Activated CD8-positive, alpha-beta T cell treated with anti-CD3 and anti-CD28 coated beads for 36 hours (primary cell): ENCODE measurements around the gene RNPEP. TPM values are rescaled to one million over a fixed set of nuclear protein-coding genes. Genes with fewer than 3 reads are reported as not detected.

Source experiments
- ATAC-seq: fragments of 200-7000 bp; cut with Tn5 transposase; one replicate; pipeline ENCODE4 v1.10.0; 2021; ENCODE audit warnings: mild to moderate bottlenecking, moderate library complexity
- CTCF ChIA-PET: fragments of 350-600 bp; sonication (Branson Sonifier 250); formaldehyde crosslinking; loops from one replicate; lab custom pipeline; 2021; ENCODE audit warnings: antibody characterized with exemption; lab: Charles Lee
- POLR2A ChIA-PET: fragments of 350-600 bp; sonication (Branson Sonifier 250); formaldehyde crosslinking; loops from one replicate; lab custom pipeline; 2021; ENCODE audit warnings: antibody characterized with exemption; lab: Charles Lee
- DNase-seq: peaks from one replicate; pipeline ENCODE4 v3.0.0-alpha.2; 2020
- H3K27ac Mint-ChIP-seq: one replicate; pipeline ENCODE4 v1.8.0; 2021; ENCODE audit warnings: mild to moderate bottlenecking, mixed read lengths
- H3K27me3 Mint-ChIP-seq: one replicate; pipeline ENCODE4 v1.8.0; 2021; ENCODE audit warnings: mixed read lengths
- H3K36me3 Mint-ChIP-seq: one replicate; pipeline ENCODE4 v1.8.0; 2021; ENCODE audit warnings: low read depth, mixed read lengths
- H3K4me1 Mint-ChIP-seq: one replicate; pipeline ENCODE4 v1.8.0; 2021; ENCODE audit warnings: low read depth, mixed read lengths
- H3K4me3 Mint-ChIP-seq: one replicate; pipeline ENCODE4 v1.8.0; 2021; ENCODE audit warnings: mild to moderate bottlenecking, moderate library complexity, mixed read lengths
- H3K9me3 Mint-ChIP-seq: one replicate; pipeline ENCODE4 v1.8.0; 2021; ENCODE audit warnings: mixed read lengths
- CTCF ChIP-seq: fragments of 200-600 bp; IDR thresholded peaks from one replicate; pipeline ENCODE4 v1.8.0; 2022; ENCODE audit warnings: antibody characterized with exemption, mild to moderate bottlenecking
- intact Hi-C: fragments of 100-400 bp; cut with micrococcal nuclease; formaldehyde crosslinking; loops from one replicate; pipeline ENCODE4 v1.10.0; 2022
- total RNA-seq, 2 experiments: library from RNA; stranded (reverse); gene quantifications; one replicate each; pipeline ENCODE4 v1.2.3, GENCODE V29; 2021

Gene RNPEP
- total RNA-seq, 2 experiments from 2014 or later, result 37.8 to 39.5 TPM

DNA sequence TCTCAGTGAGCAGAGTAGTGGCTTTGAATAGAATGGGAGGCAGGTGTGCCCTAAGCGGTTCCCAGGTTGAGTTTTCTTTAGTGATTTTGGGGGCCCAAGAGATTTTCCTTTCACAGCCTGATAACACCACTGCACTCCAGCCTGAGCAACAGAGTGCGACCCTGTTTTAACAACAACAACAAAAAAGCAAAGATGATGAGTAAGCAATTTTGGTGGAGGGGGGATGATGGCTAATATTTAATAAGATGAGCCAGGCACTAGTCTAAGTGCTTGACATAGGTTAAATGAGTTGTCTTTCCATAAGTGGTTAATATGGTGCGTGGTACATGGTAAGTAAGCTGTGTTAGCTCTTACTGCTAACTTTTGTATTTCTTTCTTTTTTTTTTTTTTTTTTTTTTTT lies 2.0 kb downstream of the RNPEP start:
- H3K27me3 Mint-ChIP-seq, result no peaks in the 10 kb centered on the region
- H3K36me3 Mint-ChIP-seq, result peaks cover 4% of the 10 kb centered on the region
- POLR2A ChIA-PET, result interaction anchor here (1.1 kb wide), 1 partner anchor 16 kb away, joined by 3 read pairs; no protein-coding TSS in a partner anchor
- H3K9me3 Mint-ChIP-seq, result no peaks in the 10 kb centered on the region
- H3K27ac Mint-ChIP-seq, result no peak overlapping the region
- H3K4me3 Mint-ChIP-seq, result peak overlapping the region; percentile 92
- intact Hi-C loops, result no loop called here
- ATAC-seq (no peak), DNase-seq (no peak)
- no peak for TF ChIP-seq CTCF
- CTCF ChIA-PET, result interaction anchor here (1.2 to 6.4 kb wide), 3 partner anchors 15 to 155 kb away, joined by 4 to 34 read pairs (median 16); no protein-coding TSS in a partner anchor
- H3K4me1 Mint-ChIP-seq, result peaks cover 22% of the 10 kb centered on the region

- Mint-ChIP-seq H3K4me1 (peaks cover 22% of the 10 kb centered on the region), H3K27me3 (no peaks in the 10 kb centered on the region), H3K4me3 (no peak overlapping the region), H3K27ac (no peak overlapping the region), H3K9me3 (no peaks in the 10 kb centered on the region), H3K36me3 (peaks cover 4% of the 10 kb centered on the region)
- DNase-seq (no peak), ATAC-seq (no peak)
- CTCF ChIA-PET, result interaction anchor here (0.6 to 6.4 kb wide), 4 partner anchors 14 to 189 kb away, joined by 3 to 34 read pairs (median 10); no protein-coding TSS in a partner anchor
- POLR2A ChIA-PET, result interaction anchor here (0.6 kb wide), 2 partner anchors 15 to 118 kb away, joined by 3 read pairs; no protein-coding TSS in a partner anchor
- TF ChIP-seq CTCF, result no peak
- intact Hi-C loops, result no loop called here
Measured at GRCh38 chr1:201985355-201985754, 2.9 kb downstream of the RNPEP start.

DNA sequence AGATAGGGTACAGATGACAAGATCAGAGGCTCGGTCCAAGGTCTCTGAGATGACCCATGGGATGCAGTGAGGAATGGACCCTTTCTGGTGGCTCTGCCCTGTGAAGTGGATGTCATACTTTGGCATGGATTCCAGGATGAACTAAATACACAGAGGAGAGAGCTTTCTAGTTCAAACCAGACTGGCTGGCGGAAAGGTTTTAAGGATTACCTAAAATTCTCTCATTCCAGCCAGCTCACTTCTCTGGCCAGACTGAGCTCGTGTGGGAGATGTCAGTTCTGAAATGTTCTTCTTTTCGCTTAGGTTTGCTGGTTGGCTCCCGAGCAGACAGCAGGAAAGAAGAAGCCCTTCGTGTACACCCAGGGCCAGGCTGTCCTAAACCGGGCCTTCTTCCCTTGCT lies 6.2 kb downstream of the RNPEP start:
- DNase-seq (no peak), ATAC-seq (no peak)
- Mint-ChIP-seq H3K9me3 (no peaks in the 10 kb centered on the region), H3K36me3 (peaks cover 12% of the 10 kb centered on the region), H3K4me3 (no peak overlapping the region), H3K27me3 (no peaks in the 10 kb centered on the region), H3K27ac (no peak overlapping the region), H3K4me1 (peaks cover 10% of the 10 kb centered on the region)
- intact Hi-C loops, result no loop called here
- no peak for TF ChIP-seq CTCF
- CTCF ChIA-PET, result interaction anchor here (1.0 to 6.4 kb wide), 3 partner anchors 11 to 92 kb away, joined by 3 to 34 read pairs (median 9); no protein-coding TSS in a partner anchor
- POLR2A ChIA-PET, result interaction anchor here (1.3 kb wide), 1 partner anchor 12 kb away, joined by 3 read pairs; no protein-coding TSS in a partner anchor

DNA sequence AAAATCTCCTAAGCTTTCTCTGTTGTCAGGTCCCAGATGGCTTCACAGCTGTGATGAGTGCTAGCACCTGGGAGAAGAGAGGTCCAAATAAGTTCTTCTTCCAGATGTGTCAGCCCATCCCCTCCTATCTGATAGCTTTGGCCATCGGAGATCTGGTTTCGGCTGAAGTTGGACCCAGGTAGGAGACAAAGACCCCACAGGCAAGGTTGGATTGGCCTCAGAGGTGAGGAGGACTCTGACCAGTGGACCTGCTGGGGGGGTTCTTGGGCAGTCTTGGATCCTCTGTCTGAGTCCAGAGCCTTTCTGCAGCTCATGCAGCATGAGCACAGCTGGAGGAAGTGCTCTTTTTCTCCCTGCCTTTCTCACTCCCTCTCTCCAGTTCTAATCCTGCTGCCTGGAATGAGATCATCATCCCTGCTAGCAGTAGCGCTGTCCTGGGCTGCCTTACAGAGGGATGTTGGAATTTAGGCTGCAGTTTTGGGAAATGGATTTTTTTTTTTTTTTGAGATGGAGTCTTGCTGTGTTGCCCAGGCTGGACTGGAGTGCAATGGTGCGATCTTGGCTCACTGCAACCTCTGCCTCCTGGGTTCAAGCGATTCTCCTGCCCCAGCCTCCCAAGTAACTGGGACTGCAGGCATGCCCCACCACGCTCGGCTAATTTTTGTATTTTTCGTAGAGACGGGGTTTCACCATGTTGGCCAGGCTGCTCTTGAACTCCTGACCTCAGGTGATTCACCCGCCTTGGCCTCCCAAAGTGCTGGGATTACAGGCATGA lies 7.1 kb downstream of the RNPEP start:
- H3K4me3 Mint-ChIP-seq, result no peak overlapping the region
- H3K9me3 Mint-ChIP-seq, result no peaks in the 10 kb centered on the region
- intact Hi-C loops, result no loop called here
- peaks cover 14% of the 10 kb centered on the region for H3K36me3 Mint-ChIP-seq
- H3K27ac Mint-ChIP-seq, result no peak overlapping the region
- ChIA-PET POLR2A (interaction anchor here (1.3 kb wide), 1 partner anchor 11 kb away, joined by 3 read pairs; no protein-coding TSS in a partner anchor), CTCF (interaction anchor here (1.4 to 2.4 kb wide), 3 partner anchors 10 to 146 kb away, joined by 4 to 9 read pairs (median 6); no protein-coding TSS in a partner anchor)
- no peak for TF ChIP-seq CTCF
- H3K4me1 Mint-ChIP-seq, result peaks cover 4% of the 10 kb centered on the region
- DNase-seq, result no peak
- no peaks in the 10 kb centered on the region for H3K27me3 Mint-ChIP-seq
- no peak for ATAC-seq

DNA sequence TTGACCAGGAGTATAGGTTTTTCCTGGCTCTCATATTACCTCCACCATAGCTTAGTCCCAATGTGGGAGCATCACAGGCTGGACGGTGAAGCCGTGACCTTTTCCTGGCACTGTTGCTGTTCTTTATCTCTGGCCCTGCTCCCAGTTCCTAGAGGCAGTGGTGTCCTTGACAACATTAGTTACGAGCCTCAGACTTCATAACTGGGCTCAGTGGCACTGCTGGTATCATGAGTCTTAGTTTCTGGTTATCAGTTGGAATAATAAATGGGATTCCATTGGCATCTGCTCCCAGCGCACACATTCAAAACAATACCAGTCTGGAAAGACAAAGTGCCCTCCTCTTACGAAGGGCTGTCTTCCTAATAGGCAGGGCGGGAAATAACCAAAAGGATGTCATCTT lies 8.0 kb downstream of the RNPEP start:
- no peaks in the 10 kb centered on the region for H3K27me3 Mint-ChIP-seq
- peaks cover under 1% of the 10 kb centered on the region for H3K4me1 Mint-ChIP-seq
- ChIA-PET CTCF (interaction anchor here (1.4 to 2.4 kb wide), 3 partner anchors 9 to 145 kb away, joined by 4 to 9 read pairs (median 6); no protein-coding TSS in a partner anchor), POLR2A (no interaction called here)
- H3K27ac Mint-ChIP-seq, result no peak overlapping the region
- no peak for ATAC-seq
- no peak overlapping the region for H3K4me3 Mint-ChIP-seq
- peaks cover 14% of the 10 kb centered on the region for H3K36me3 Mint-ChIP-seq
- TF ChIP-seq CTCF, result no peak
- no peak for DNase-seq
- intact Hi-C loops, result no loop called here
- H3K9me3 Mint-ChIP-seq, result no peaks in the 10 kb centered on the region
